ENCODE measurements around the gene SDCBP2. TPM values are rescaled to one million over a fixed set of nuclear protein-coding genes. Genes with fewer than 3 reads are reported as not detected.

The SDCBP2 gene
- total and polyA plus RNA-seq, 2 of the 13 experiments (the other 11 are each of a cell fraction or from before 2014, with no cell fraction given), result 1.2 to 2.4 TPM

- TF ChIP-seq ZNF276 (CRISPR knock-in tag; IDR thresholded peaks at IDR 0.05; ENCODE audit: low read depth), result no peak
- peak; percentile 85 for TF ChIP-seq MEF2D (CRISPR knock-in tag; IDR thresholded peaks at IDR 0.05)
- peak; percentile 99 for TF ChIP-seq MYNN (CRISPR knock-in tag; IDR thresholded peaks at IDR 0.05; ENCODE audit: low read depth)
- TF ChIP-seq KDM3A (CRISPR knock-in tag; IDR thresholded peaks at IDR 0.05; ENCODE audit: low read depth), result peak; percentile 81; the same call in 1 of the 2 replicates
- peak; percentile 89 for TF ChIP-seq ZNF232 (CRISPR knock-in tag; IDR thresholded peaks at IDR 0.05; ENCODE audit: borderline replicate concordance)
- TF ChIP-seq ZNF350 (CRISPR knock-in tag; IDR thresholded peaks at IDR 0.05; ENCODE audit: borderline replicate concordance, low read depth), result peak; percentile 92
- TF ChIP-seq SMAD1 (CRISPR knock-in tag; IDR thresholded peaks at IDR 0.05; ENCODE audit: borderline replicate concordance, low read depth), result peak; percentile 85; the same call in 1 of the 2 replicates
These were observed 3.5 kb downstream of the SDCBP2 start (continued) for GRCh38 chr20:1325173-1326030.

GRCh38 chr20:1324598-1325172, 4.3 kb downstream of the SDCBP2 start:
- H3K36me3 ChIP-seq (replicated peaks in 1 of 2; ENCODE audit: control insufficient read depth in 1 of 2, insufficient read depth in 2 of 2, low read length in 2 of 2), result 0 out of 5 replicates have a peak, but pooled peaks cover 0 to 2% of the 10 kb centered on the region in 2 experiments
- peak overlapping the region; percentile 9; the same call in 1 of the 2 replicates for H3K9ac ChIP-seq (ENCODE audit: insufficient read depth, low read depth, low read length)
- intact Hi-C loops (cut with micrococcal nuclease; ENCODE audit: unreplicated experiment) (loop anchor here (1.0 to 5.0 kb wide), 3 partner anchors 11 to 69 kb away; partner anchors contain the start of gene FKBP1A), in situ Hi-C loops (cut with HindIII; ENCODE audit: extremely low pct_ligation_motif_present, low pct_unique_long_range_greater_than_20kb) (no loop called here)
- no TSS peak for BruUV-seq (replicated peaks)
- H3K27ac ChIP-seq (ENCODE audit: extremely low read length, insufficient read depth, low read length), result peak overlapping the region; percentile 98
- H3K4me3 ChIP-seq (replicated peaks in 1 of 3; ENCODE audit: insufficient read depth in 1 of 3, low read depth in 2 of 3, low read length in 3 of 3), result peak overlapping the region in 2 of 3 experiments; percentile 80 to 96; a peak in 4 of 6 replicates
- peaks cover 62% of the 10 kb centered on the region for H3K4me1 ChIP-seq (ENCODE audit: insufficient read depth, low read length)
- peaks cover 15% of the 10 kb centered on the region; the same call in 1 of the 2 replicates for H4K20me1 ChIP-seq (ENCODE audit: insufficient read depth, low read length)
- H3K27me3 ChIP-seq (ENCODE audit: control insufficient read depth in 1 of 2, insufficient read depth in 2 of 2, low read length in 2 of 2), result no peaks in the 10 kb centered on the region; a peak in 2 of 5 replicates
- POLR2A ChIA-PET, result interaction anchor here (1.4 to 3.1 kb wide), 6 partner anchors 11 to 142 kb away, joined by 7 to 41 read pairs (median 26); partner anchors contain the start of genes FKBP1A and NSFL1C
- FAIRE-seq (no peak), ATAC-seq (no peak), DNase-seq (ENCODE audit: low spot score) (no peak)
- CTCF ChIA-PET (ENCODE audit: low intra/inter-chr PET ratio, low total read pairs), result no interaction called here
- H2AFZ ChIP-seq (ENCODE audit: low read length), result no peak overlapping the region
- 38% methylated on average over 15 of the region's 15 CpGs for WGBS (ENCODE audit: low lambda C conversion rate)
- H3K9me3 ChIP-seq (ENCODE audit: low read length), result no peaks in the 10 kb centered on the region
- peak overlapping the region; percentile 98 for H3K4me2 ChIP-seq (ENCODE audit: low read depth, low read length)
- H3K79me2 ChIP-seq (ENCODE audit: insufficient read depth, low read length), result peaks cover 44% of the 10 kb centered on the region
- TF ChIP-seq ZSCAN9 (CRISPR knock-in tag; IDR thresholded peaks at IDR 0.05; ENCODE audit: borderline replicate concordance), result no peak
- peak; percentile 7 for TF ChIP-seq CBX1 (IDR thresholded peaks at IDR 0.05; ENCODE audit: low read depth)
- TF ChIP-seq ZNF510 (CRISPR knock-in tag; IDR thresholded peaks at IDR 0.05; ENCODE audit: low read depth), result no peak
- 0 out of 2 replicates have a peak, but pooled peaks have one; percentile 2 for TF ChIP-seq TOPORS (CRISPR knock-in tag; IDR thresholded peaks at IDR 0.05)
- peak; percentile 17; the same call in 1 of the 2 replicates for TF ChIP-seq MTF2 (CRISPR knock-in tag; IDR thresholded peaks at IDR 0.05; ENCODE audit: borderline replicate concordance)
- no peak for TF ChIP-seq CCAR2 (optimal IDR thresholded peaks at IDR 0.05; ENCODE audit: low read depth, low read length)
- TF ChIP-seq LBX2 (CRISPR knock-in tag; IDR thresholded peaks at IDR 0.05; ENCODE audit: borderline replicate concordance), result no peak
- no peak for TF ChIP-seq HMG20A (CRISPR knock-in tag; IDR thresholded peaks at IDR 0.05; ENCODE audit: borderline replicate concordance)
- TF ChIP-seq ZNF746 (CRISPR knock-in tag; IDR thresholded peaks at IDR 0.05), result peak; percentile 13; the same call in 1 of the 2 replicates
- 0 out of 2 replicates have a peak, but pooled peaks have one; percentile 9 for TF ChIP-seq ZMYM3 (CRISPR knock-in tag; IDR thresholded peaks at IDR 0.05)
- TF ChIP-seq IKZF5 (CRISPR knock-in tag; IDR thresholded peaks at IDR 0.05), result no peak
- TF ChIP-seq NFE2L2 (IDR thresholded peaks at IDR 0.05; ENCODE audit: low read length), result 0 out of 2 replicates have a peak, but pooled peaks have one; percentile 42
